Measurements from ENCODE around the gene GLS. TPM values are rescaled to one million over a fixed set of nuclear protein-coding genes. Genes with fewer than 3 reads are reported as not detected.
"Not testable (repeated sequence)": the region's sequence is repeated elsewhere in the genome, so short reads cannot be mapped to it uniquely, and the experiment has no call there.

Gene GLS
- total RNA-seq, 1 donor = 588 TPM

- no peak overlapping the region for H2AFZ ChIP-seq (ENCODE audit: low read length)
- H3K4me2 ChIP-seq (ENCODE audit: insufficient read depth, low read length) = no peak overlapping the region
- no peak for TF ChIP-seq CTCF (IDR thresholded peaks at IDR 0.05; ENCODE audit: extremely low read depth, low read depth, low read length)
- no peaks in the 10 kb centered on the region for H3K9me3 ChIP-seq (ENCODE audit: low read depth, low read length)
- H3K4me3 ChIP-seq (ENCODE audit: insufficient read depth, low read length) = no peak overlapping the region
- H3K27ac ChIP-seq (ENCODE audit: low read depth, low read length) = no peak overlapping the region
- no peaks in the 10 kb centered on the region for H4K20me1 ChIP-seq (ENCODE audit: insufficient read depth, low read length)
- H3K4me1 ChIP-seq (ENCODE audit: insufficient read depth, low read length) = peaks cover 17% of the 10 kb centered on the region
- H3K27me3 ChIP-seq (ENCODE audit: insufficient read depth, low read length) = no peaks in the 10 kb centered on the region
- no peaks in the 10 kb centered on the region for H3K36me3 ChIP-seq (ENCODE audit: insufficient read depth, low read length)
- no peaks in the 10 kb centered on the region for H3K79me2 ChIP-seq (ENCODE audit: insufficient read depth, low read length)
- no peak for DNase-seq (ENCODE audit: insufficient read length, low spot score, missing footprints)
These were observed 10.9 kb upstream of the GLS start for GRCh38 chr2:190869721-190870120.

GRCh38 chr2:190873451-190873850, 7.2 kb upstream of the GLS start:
- not testable (repeated sequence) for H3K79me2 ChIP-seq (ENCODE audit: insufficient read depth, low read length); H3K4me3 ChIP-seq (ENCODE audit: insufficient read depth, low read length); DNase-seq (ENCODE audit: insufficient read length, low spot score, missing footprints); H3K27ac ChIP-seq (ENCODE audit: low read depth, low read length); H3K36me3 ChIP-seq (ENCODE audit: insufficient read depth, low read length); H3K9me3 ChIP-seq (ENCODE audit: low read depth, low read length); H3K4me2 ChIP-seq (ENCODE audit: insufficient read depth, low read length); H3K4me1 ChIP-seq (ENCODE audit: insufficient read depth, low read length); H4K20me1 ChIP-seq (ENCODE audit: insufficient read depth, low read length); H3K27me3 ChIP-seq (ENCODE audit: insufficient read depth, low read length); H2AFZ ChIP-seq (ENCODE audit: low read length)

GRCh38 chr2:190875891-190876290, 4.7 kb upstream of the GLS start:
- H3K9me3 ChIP-seq (ENCODE audit: low read depth, low read length) = no peaks in the 10 kb centered on the region
- H4K20me1 ChIP-seq (ENCODE audit: insufficient read depth, low read length) = no peaks in the 10 kb centered on the region
- no peaks in the 10 kb centered on the region for H3K27me3 ChIP-seq (ENCODE audit: insufficient read depth, low read length)
- TF ChIP-seq CTCF (IDR thresholded peaks at IDR 0.05; ENCODE audit: extremely low read depth, low read depth, low read length) = no peak
- no peaks in the 10 kb centered on the region for H3K36me3 ChIP-seq (ENCODE audit: insufficient read depth, low read length)
- DNase-seq (ENCODE audit: insufficient read length, low spot score, missing footprints) = no peak
- H3K27ac ChIP-seq (ENCODE audit: low read depth, low read length) = no peak overlapping the region
- no peak overlapping the region for H3K4me3 ChIP-seq (ENCODE audit: insufficient read depth, low read length)
- H3K4me2 ChIP-seq (ENCODE audit: insufficient read depth, low read length) = no peak overlapping the region
- peak overlapping the region; percentile 28 for H2AFZ ChIP-seq (ENCODE audit: low read length)
- peaks cover 6% of the 10 kb centered on the region for H3K79me2 ChIP-seq (ENCODE audit: insufficient read depth, low read length)
- peaks cover 4% of the 10 kb centered on the region for H3K4me1 ChIP-seq (ENCODE audit: insufficient read depth, low read length)

GRCh38 chr2:190876631-190877030, 4.0 kb upstream of the GLS start:
- Histone ChIP-seq H3K36me3 (ENCODE audit: insufficient read depth, low read length) (no peaks in the 10 kb centered on the region), H3K4me1 (ENCODE audit: insufficient read depth, low read length) (peaks cover 4% of the 10 kb centered on the region)

More at GRCh38 chr2:190876631-190877030, 4.0 kb upstream of the GLS start:
- no peak for DNase-seq (ENCODE audit: insufficient read length, low spot score, missing footprints)
- Histone ChIP-seq H3K9me3 (ENCODE audit: low read depth, low read length) (no peaks in the 10 kb centered on the region), H3K27me3 (ENCODE audit: insufficient read depth, low read length) (no peaks in the 10 kb centered on the region), H3K27ac (ENCODE audit: low read depth, low read length) (no peak overlapping the region), H3K79me2 (ENCODE audit: insufficient read depth, low read length) (peaks cover 13% of the 10 kb centered on the region), H3K4me3 (ENCODE audit: insufficient read depth, low read length) (no peak overlapping the region), H3K4me2 (ENCODE audit: insufficient read depth, low read length) (no peak overlapping the region), H2AFZ (ENCODE audit: low read length) (no peak overlapping the region), H4K20me1 (ENCODE audit: insufficient read depth, low read length) (peaks cover 3% of the 10 kb centered on the region)
- no peak for TF ChIP-seq CTCF (IDR thresholded peaks at IDR 0.05; ENCODE audit: extremely low read depth, low read depth, low read length)

Data from osteoblast (primary cell).